ENCODE results near the gene C1orf122. TPM values are rescaled to one million over a fixed set of nuclear protein-coding genes. Genes with fewer than 3 reads are reported as not detected.
A peak's percentile ranks its signal among the peaks of the same experiment; 100 is the strongest.

The C1orf122 gene
- total and polyA plus RNA-seq, 2 of the 4 experiments (the other 2 are of a cell fraction): 2.0 to 13.6 TPM

DNA sequence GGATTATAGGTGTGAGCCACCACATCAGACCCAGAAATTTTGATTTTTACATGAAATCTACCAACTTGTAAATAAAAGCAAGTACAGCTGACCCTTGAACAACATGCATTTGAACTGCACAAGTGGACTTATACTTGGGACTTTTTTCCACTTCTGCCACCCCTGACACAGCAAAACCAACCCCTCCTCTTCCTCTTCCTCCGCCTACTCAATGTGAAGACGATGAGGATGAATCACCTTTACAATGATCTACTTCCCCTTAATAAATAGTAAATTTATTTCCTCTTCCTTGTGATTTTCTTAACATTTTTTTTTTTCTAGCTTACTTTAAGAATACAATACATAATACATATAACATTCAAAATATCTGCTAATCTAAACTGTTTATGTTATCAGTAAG, 17.9 kb downstream of the C1orf122 start:
- Histone ChIP-seq H3K4me1 (ENCODE audit: control insufficient read depth, insufficient read depth, low read length) (peaks cover 8% of the 10 kb centered on the region; the same call in 1 of the 2 replicates), H3K14ac (replicated peaks; ENCODE audit: low read depth, low read length) (no peak overlapping the region), H2BK15ac (ENCODE audit: low read depth, low read length) (no peak overlapping the region), H4K5ac (ENCODE audit: low read depth, low read length) (no peak overlapping the region; the same call in 1 of the 2 replicates), H3K18ac (ENCODE audit: low read depth, low read length) (no peak overlapping the region; the same call in 1 of the 2 replicates), H2BK20ac (ENCODE audit: low read depth, low read length) (no peak overlapping the region), H3K9me1 (ENCODE audit: insufficient read depth, low read length) (peaks cover 6% of the 10 kb centered on the region; the same call in 1 of the 2 replicates), H4K91ac (ENCODE audit: insufficient read depth, low read depth, low read length) (no peak overlapping the region), H4K20me1 (ENCODE audit: insufficient read depth, low read length) (no peaks in the 10 kb centered on the region), H2BK120ac (ENCODE audit: low read depth, low read length) (no peak overlapping the region), H3K4me2 (ENCODE audit: low read depth, low read length) (peak overlapping the region; percentile 62), H2BK5ac (ENCODE audit: low read depth, low read length, poor library complexity, severe bottlenecking) (no peak overlapping the region), H3K36me3 (ENCODE audit: control insufficient read depth, insufficient read depth, low read length) (peaks cover 36% of the 10 kb centered on the region), H3K27ac (ENCODE audit: insufficient read depth, low read length) (peak overlapping the region; percentile 37; the same call in 1 of the 2 replicates), H4K8ac (ENCODE audit: low read depth in 2 of 2, low read length in 2 of 2) (no peak overlapping the region), H3K9me3 (ENCODE audit: control insufficient read depth, insufficient read depth, low read length) (no peaks in the 10 kb centered on the region), H2AK5ac (ENCODE audit: low read depth, low read length) (no peak overlapping the region), H3K4ac (ENCODE audit: low read depth, low read length) (no peak overlapping the region), H3K27me3 (ENCODE audit: control insufficient read depth, insufficient read depth, low read length) (no peaks in the 10 kb centered on the region), H3K4me3 (ENCODE audit: insufficient read depth, low read depth, low read length) (no peak overlapping the region), H2AFZ (replicated peaks; ENCODE audit: low read length, poor library complexity) (no peak overlapping the region), H2AK9ac (replicated peaks; ENCODE audit: low read depth, low read length, poor library complexity) (no peak overlapping the region), H3K56ac (ENCODE audit: extremely low read depth, insufficient read depth, low read length) (no peak overlapping the region), H3K23ac (ENCODE audit: low read depth, low read length) (no peak overlapping the region), H3K79me1 (ENCODE audit: low read depth in 1 of 2, low read length in 2 of 2) (peaks cover 4 to 11% of the 10 kb centered on the region in 2 experiments; a peak in 3 of 4 replicates), H3K9ac (ENCODE audit: low read depth, low read length) (no peak overlapping the region)
- BruUV-seq (replicated peaks): no TSS peak
- DNase-seq: peak; percentile 16
- TF ChIP-seq MAFK (IDR thresholded peaks at IDR 0.05; ENCODE audit: low read depth, low read length) (no peak), CEBPB (IDR thresholded peaks at IDR 0.05; ENCODE audit: low read depth, low read length) (no peak), CHD1 (IDR thresholded peaks at IDR 0.05; ENCODE audit: low read depth, low read length) (no peak), BHLHE40 (IDR thresholded peaks at IDR 0.05; ENCODE audit: low read depth, low read length) (no peak), MXI1 (IDR thresholded peaks at IDR 0.05; ENCODE audit: borderline replicate concordance, low read depth, low read length) (no peak), RCOR1 (IDR thresholded peaks at IDR 0.05; ENCODE audit: insufficient replicate concordance, low read length) (no peak), MAZ (IDR thresholded peaks at IDR 0.05; ENCODE audit: borderline replicate concordance, low read depth, low read length) (no peak), POLR2A (IDR thresholded peaks at IDR 0.05; ENCODE audit: low read depth, low read length) (no peak)
- TF ChIP-seq, protein P1, sequence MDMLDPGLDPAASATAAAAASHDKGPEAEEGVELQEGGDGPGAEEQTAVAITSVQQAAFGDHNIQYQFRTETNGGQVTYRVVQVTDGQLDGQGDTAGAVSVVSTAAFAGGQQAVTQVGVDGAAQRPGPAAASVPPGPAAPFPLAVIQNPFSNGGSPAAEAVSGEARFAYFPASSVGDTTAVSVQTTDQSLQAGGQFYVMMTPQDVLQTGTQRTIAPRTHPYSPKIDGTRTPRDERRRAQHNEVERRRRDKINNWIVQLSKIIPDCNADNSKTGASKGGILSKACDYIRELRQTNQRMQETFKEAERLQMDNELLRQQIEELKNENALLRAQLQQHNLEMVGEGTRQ (IDR thresholded peaks at IDR 0.05; ENCODE audit: low read depth, low read length): no peak
- TF ChIP-seq, protein P2, sequence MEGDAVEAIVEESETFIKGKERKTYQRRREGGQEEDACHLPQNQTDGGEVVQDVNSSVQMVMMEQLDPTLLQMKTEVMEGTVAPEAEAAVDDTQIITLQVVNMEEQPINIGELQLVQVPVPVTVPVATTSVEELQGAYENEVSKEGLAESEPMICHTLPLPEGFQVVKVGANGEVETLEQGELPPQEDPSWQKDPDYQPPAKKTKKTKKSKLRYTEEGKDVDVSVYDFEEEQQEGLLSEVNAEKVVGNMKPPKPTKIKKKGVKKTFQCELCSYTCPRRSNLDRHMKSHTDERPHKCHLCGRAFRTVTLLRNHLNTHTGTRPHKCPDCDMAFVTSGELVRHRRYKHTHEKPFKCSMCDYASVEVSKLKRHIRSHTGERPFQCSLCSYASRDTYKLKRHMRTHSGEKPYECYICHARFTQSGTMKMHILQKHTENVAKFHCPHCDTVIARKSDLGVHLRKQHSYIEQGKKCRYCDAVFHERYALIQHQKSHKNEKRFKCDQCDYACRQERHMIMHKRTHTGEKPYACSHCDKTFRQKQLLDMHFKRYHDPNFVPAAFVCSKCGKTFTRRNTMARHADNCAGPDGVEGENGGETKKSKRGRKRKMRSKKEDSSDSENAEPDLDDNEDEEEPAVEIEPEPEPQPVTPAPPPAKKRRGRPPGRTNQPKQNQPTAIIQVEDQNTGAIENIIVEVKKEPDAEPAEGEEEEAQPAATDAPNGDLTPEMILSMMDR (conservative IDR thresholded peaks at IDR 0.05; ENCODE audit: low read depth, low read length): no peak
- TF ChIP-seq, protein P3, sequence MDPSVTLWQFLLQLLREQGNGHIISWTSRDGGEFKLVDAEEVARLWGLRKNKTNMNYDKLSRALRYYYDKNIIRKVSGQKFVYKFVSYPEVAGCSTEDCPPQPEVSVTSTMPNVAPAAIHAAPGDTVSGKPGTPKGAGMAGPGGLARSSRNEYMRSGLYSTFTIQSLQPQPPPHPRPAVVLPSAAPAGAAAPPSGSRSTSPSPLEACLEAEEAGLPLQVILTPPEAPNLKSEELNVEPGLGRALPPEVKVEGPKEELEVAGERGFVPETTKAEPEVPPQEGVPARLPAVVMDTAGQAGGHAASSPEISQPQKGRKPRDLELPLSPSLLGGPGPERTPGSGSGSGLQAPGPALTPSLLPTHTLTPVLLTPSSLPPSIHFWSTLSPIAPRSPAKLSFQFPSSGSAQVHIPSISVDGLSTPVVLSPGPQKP (IDR thresholded peaks at IDR 0.05; ENCODE audit: borderline replicate concordance, low read depth, low read length): no peak
- dilution Hi-C loops (cut with HindIII; ENCODE audit: low sequenced_read_pairs, unreplicated experiment) (no loop called here), in situ Hi-C loops (cut with MboI; ENCODE audit: low sequenced_read_pairs) (no loop called here), intact Hi-C loops (cut with micrococcal nuclease) (no loop called here)
- WGBS, 2 experiments (ENCODE audit: extremely low coverage in 2 of 2, insufficient read length in 1 of 2): no CpG with 5 or more reads among the region's 2 CpGs
- CTCF ChIA-PET: no interaction called here
- POLR2A ChIA-PET (ENCODE audit: unreplicated experiment): no interaction called here
- ATAC-seq (ENCODE audit: low read depth): no peak; the same call in 1 of the 2 replicates
